ENCODE results near the gene CELA3A. TPM values are rescaled to one million over a fixed set of nuclear protein-coding genes. Genes with fewer than 3 reads are reported as not detected.
"Not testable (repeated sequence)": the region's sequence is repeated elsewhere in the genome, so short reads cannot be mapped to it uniquely, and the experiment has no call there.

CELA3A gene
- total RNA-seq, 1 experiment from 2014 or later: not detected

- H3K27me3 ChIP-seq (replicated peaks; ENCODE audit: insufficient read depth, low read depth, low read length, poor library complexity); CTCF ChIA-PET; H3K36me3 ChIP-seq (ENCODE audit: insufficient read depth, low read length, poor library complexity, severe bottlenecking); H3K4me3 ChIP-seq (ENCODE audit: low read depth, low read length, poor library complexity, severe bottlenecking); intact Hi-C loops (cut with micrococcal nuclease; ENCODE audit: unreplicated experiment); H3K4me1 ChIP-seq (ENCODE audit: insufficient read depth, low read length, poor library complexity, severe bottlenecking); H3K9me3 ChIP-seq (ENCODE audit: low read depth, low read length, poor library complexity, severe bottlenecking); H3K27ac ChIP-seq (ENCODE audit: low read depth, low read length, poor library complexity, severe bottlenecking); BruUV-seq (replicated peaks); DNase-seq (ENCODE audit: low spot score); POLR2A ChIA-PET (ENCODE audit: low non-redundant PET): not testable (repeated sequence)
Measured at GRCh38 chr1:21992186-21992585, 9.3 kb upstream of the CELA3A start.

GRCh38 chr1:21994716-21995115 lies 6.7 kb upstream of the CELA3A start:
- H3K4me3 ChIP-seq (ENCODE audit: low read depth, low read length, poor library complexity, severe bottlenecking); CTCF ChIA-PET; BruUV-seq (replicated peaks); H3K36me3 ChIP-seq (ENCODE audit: insufficient read depth, low read length, poor library complexity, severe bottlenecking); H3K27ac ChIP-seq (ENCODE audit: low read depth, low read length, poor library complexity, severe bottlenecking); POLR2A ChIA-PET (ENCODE audit: low non-redundant PET); H3K9me3 ChIP-seq (ENCODE audit: low read depth, low read length, poor library complexity, severe bottlenecking); DNase-seq (ENCODE audit: low spot score); H3K27me3 ChIP-seq (replicated peaks; ENCODE audit: insufficient read depth, low read depth, low read length, poor library complexity); intact Hi-C loops (cut with micrococcal nuclease; ENCODE audit: unreplicated experiment); H3K4me1 ChIP-seq (ENCODE audit: insufficient read depth, low read length, poor library complexity, severe bottlenecking): not testable (repeated sequence)

DNA sequence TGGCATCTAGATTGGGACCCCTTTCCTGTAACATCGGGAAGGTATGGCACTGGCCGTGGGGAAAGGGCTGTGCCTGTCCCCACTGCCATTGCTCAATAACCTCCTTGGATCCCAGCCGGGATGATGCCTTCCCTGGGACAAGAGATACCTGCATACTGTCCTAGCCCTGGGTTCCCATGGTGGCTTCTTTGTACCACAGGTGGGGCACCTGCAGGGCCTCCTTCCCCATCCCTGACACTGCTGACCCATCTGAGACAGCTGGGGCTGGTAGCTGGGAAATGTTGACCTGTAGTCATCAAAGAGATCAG lies 4.8 kb upstream of the CELA3A start:
- POLR2A ChIA-PET (ENCODE audit: low non-redundant PET): not testable (repeated sequence)

DNA sequence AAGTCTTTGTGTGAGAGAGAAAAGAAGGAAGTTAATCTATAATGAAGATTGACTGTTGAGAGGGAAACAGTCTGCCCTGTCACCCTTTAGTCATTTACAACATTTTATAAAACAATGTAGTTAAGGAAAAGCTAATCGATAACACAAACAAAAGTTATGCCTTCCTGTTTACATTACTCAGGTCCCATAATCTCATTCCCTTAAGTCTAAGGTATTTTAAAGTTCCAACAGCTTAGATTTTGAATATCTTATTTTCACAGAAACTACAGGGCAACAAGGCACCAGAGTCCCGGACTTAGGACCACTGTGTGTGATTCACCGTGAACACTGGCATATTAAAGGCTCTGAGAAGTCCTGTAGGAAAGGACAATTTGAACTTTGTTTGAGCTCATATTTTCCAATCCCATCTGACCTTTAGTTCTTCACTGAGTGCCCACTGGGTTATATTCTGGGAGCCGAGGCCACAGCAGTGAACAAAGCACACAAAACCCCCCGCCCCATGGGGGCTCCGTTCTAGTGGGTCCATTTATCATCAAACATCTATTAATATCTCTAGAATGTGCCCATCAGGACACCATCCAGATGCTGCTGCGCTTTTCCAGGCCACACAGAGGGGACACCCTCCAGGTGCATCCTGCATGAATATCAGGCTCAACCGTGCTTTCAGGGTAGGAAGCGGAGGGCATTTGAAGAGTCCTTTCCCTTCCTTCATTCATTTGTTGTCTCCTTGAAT lies 3.4 kb upstream of the CELA3A start:
- H3K27ac ChIP-seq (ENCODE audit: low read depth, low read length, poor library complexity, severe bottlenecking); H3K4me3 ChIP-seq (ENCODE audit: low read depth, low read length, poor library complexity, severe bottlenecking); BruUV-seq (replicated peaks); H3K4me1 ChIP-seq (ENCODE audit: insufficient read depth, low read length, poor library complexity, severe bottlenecking); H3K36me3 ChIP-seq (ENCODE audit: insufficient read depth, low read length, poor library complexity, severe bottlenecking); H3K27me3 ChIP-seq (replicated peaks; ENCODE audit: insufficient read depth, low read depth, low read length, poor library complexity); H3K9me3 ChIP-seq (ENCODE audit: low read depth, low read length, poor library complexity, severe bottlenecking); CTCF ChIA-PET; intact Hi-C loops (cut with micrococcal nuclease; ENCODE audit: unreplicated experiment); POLR2A ChIA-PET (ENCODE audit: low non-redundant PET); DNase-seq (ENCODE audit: low spot score): not testable (repeated sequence)

More for the DNA sequence above, 4.8 kb upstream of the CELA3A start:
- H3K27ac ChIP-seq (ENCODE audit: low read depth, low read length, poor library complexity, severe bottlenecking); H3K36me3 ChIP-seq (ENCODE audit: insufficient read depth, low read length, poor library complexity, severe bottlenecking); H3K4me3 ChIP-seq (ENCODE audit: low read depth, low read length, poor library complexity, severe bottlenecking); CTCF ChIA-PET; BruUV-seq (replicated peaks); DNase-seq (ENCODE audit: low spot score); H3K27me3 ChIP-seq (replicated peaks; ENCODE audit: insufficient read depth, low read depth, low read length, poor library complexity); H3K9me3 ChIP-seq (ENCODE audit: low read depth, low read length, poor library complexity, severe bottlenecking); intact Hi-C loops (cut with micrococcal nuclease; ENCODE audit: unreplicated experiment); H3K4me1 ChIP-seq (ENCODE audit: insufficient read depth, low read length, poor library complexity, severe bottlenecking): not testable (repeated sequence)

- H3K36me3 ChIP-seq (ENCODE audit: insufficient read depth, low read length, poor library complexity, severe bottlenecking); H3K9me3 ChIP-seq (ENCODE audit: low read depth, low read length, poor library complexity, severe bottlenecking); intact Hi-C loops (cut with micrococcal nuclease; ENCODE audit: unreplicated experiment); DNase-seq (ENCODE audit: low spot score); POLR2A ChIA-PET (ENCODE audit: low non-redundant PET); H3K27me3 ChIP-seq (replicated peaks; ENCODE audit: insufficient read depth, low read depth, low read length, poor library complexity); H3K4me3 ChIP-seq (ENCODE audit: low read depth, low read length, poor library complexity, severe bottlenecking); CTCF ChIA-PET; BruUV-seq (replicated peaks); H3K27ac ChIP-seq (ENCODE audit: low read depth, low read length, poor library complexity, severe bottlenecking); H3K4me1 ChIP-seq (ENCODE audit: insufficient read depth, low read length, poor library complexity, severe bottlenecking): not testable (repeated sequence)
Measured at GRCh38 chr1:21998624-21999294, 2.7 kb upstream of the CELA3A start.

DNA sequence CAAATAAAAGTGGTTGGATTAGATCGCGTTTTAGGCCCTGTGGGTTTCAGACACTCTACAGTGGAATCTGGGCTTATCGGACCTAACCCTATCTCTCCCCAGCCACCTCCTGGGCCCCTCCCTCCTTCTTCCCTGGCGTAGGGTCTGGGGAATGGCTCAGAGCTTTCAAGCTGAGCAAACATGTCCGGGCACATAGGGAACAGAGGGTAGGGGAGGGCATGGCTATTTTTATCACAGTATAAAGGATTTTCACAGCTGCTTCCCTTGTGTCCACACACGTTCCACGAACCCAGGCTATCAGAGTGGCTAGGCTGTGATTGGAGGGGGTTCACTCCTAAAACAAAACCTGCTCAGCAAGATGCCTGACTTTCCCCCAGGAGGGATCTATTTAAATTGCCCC lies 1.8 kb upstream of the CELA3A start:
- H3K27ac ChIP-seq (ENCODE audit: low read depth, low read length, poor library complexity, severe bottlenecking); H3K36me3 ChIP-seq (ENCODE audit: insufficient read depth, low read length, poor library complexity, severe bottlenecking); BruUV-seq (replicated peaks); H3K27me3 ChIP-seq (replicated peaks; ENCODE audit: insufficient read depth, low read depth, low read length, poor library complexity); H3K4me3 ChIP-seq (ENCODE audit: low read depth, low read length, poor library complexity, severe bottlenecking); H3K9me3 ChIP-seq (ENCODE audit: low read depth, low read length, poor library complexity, severe bottlenecking); POLR2A ChIA-PET (ENCODE audit: low non-redundant PET); intact Hi-C loops (cut with micrococcal nuclease; ENCODE audit: unreplicated experiment); H3K4me1 ChIP-seq (ENCODE audit: insufficient read depth, low read length, poor library complexity, severe bottlenecking); DNase-seq (ENCODE audit: low spot score); CTCF ChIA-PET: not testable (repeated sequence)

DNA sequence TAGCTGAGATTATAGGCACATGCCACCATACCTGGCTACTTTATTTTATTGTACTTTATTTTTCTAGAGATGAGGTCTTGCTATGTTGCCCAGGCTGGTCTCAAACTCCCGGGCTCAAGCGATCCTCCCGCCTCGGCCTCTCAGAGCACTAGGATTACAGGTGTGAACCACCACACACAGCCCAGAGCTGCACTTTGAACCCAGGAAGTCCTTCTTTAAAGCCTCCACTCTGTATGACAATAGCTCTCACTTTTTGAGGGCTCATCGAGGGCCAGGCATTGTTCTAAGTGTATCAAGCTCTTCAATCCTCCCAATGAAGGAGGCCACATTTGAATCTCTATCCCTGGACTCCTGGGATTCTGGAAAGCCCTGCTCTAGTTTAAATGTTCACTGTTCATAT lies 1.0 kb downstream of the CELA3A start:
- BruUV-seq (replicated peaks); H3K27ac ChIP-seq (ENCODE audit: low read depth, low read length, poor library complexity, severe bottlenecking); POLR2A ChIA-PET (ENCODE audit: low non-redundant PET); H3K4me1 ChIP-seq (ENCODE audit: insufficient read depth, low read length, poor library complexity, severe bottlenecking); H3K27me3 ChIP-seq (replicated peaks; ENCODE audit: insufficient read depth, low read depth, low read length, poor library complexity); H3K4me3 ChIP-seq (ENCODE audit: low read depth, low read length, poor library complexity, severe bottlenecking); intact Hi-C loops (cut with micrococcal nuclease; ENCODE audit: unreplicated experiment); CTCF ChIA-PET; H3K36me3 ChIP-seq (ENCODE audit: insufficient read depth, low read length, poor library complexity, severe bottlenecking); H3K9me3 ChIP-seq (ENCODE audit: low read depth, low read length, poor library complexity, severe bottlenecking); DNase-seq (ENCODE audit: low spot score): not testable (repeated sequence)

- BruUV-seq (replicated peaks); H3K4me3 ChIP-seq (ENCODE audit: low read depth, low read length, poor library complexity, severe bottlenecking); H3K4me1 ChIP-seq (ENCODE audit: insufficient read depth, low read length, poor library complexity, severe bottlenecking); H3K27me3 ChIP-seq (replicated peaks; ENCODE audit: insufficient read depth, low read depth, low read length, poor library complexity); DNase-seq (ENCODE audit: low spot score); H3K9me3 ChIP-seq (ENCODE audit: low read depth, low read length, poor library complexity, severe bottlenecking); CTCF ChIA-PET; H3K27ac ChIP-seq (ENCODE audit: low read depth, low read length, poor library complexity, severe bottlenecking); H3K36me3 ChIP-seq (ENCODE audit: insufficient read depth, low read length, poor library complexity, severe bottlenecking); POLR2A ChIA-PET (ENCODE audit: low non-redundant PET); intact Hi-C loops (cut with micrococcal nuclease; ENCODE audit: unreplicated experiment): not testable (repeated sequence)
Measured at GRCh38 chr1:22002875-22003274, 1.4 kb downstream of the CELA3A start.
